ENCODE data around the gene FAM110D. TPM values are rescaled to one million over a fixed set of nuclear protein-coding genes. Genes with fewer than 3 reads are reported as not detected.

Gene FAM110D
- total and polyA plus RNA-seq, 7 donors, result 1.2 to 2.9 (median 1.4) TPM

DNA sequence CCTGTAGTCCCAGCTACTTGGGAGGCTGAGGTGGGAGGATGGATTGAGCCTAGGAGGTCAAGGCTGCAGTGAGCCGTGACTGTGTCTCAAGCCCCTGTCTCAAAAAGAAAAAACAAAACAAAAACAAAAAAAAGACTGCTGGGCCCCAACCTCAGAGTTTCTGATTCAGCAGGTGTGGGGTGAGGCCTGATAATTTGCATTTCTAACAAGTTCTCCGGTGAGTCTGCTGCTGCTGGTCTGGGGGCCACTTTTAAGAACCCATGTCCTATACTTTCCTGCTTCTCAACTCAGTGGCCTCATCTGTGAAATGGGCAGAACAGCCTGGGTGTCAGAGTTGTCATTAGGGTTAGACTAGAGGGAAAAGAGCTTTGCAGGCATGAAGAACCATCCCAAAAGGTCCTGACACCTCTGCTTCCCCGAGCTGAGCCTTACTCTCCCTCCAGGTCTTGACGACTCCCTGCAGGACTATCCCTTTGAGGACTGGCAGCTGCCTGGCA lies 21.2 kb downstream of the FAM110D start:
- no peak for ATAC-seq
- H3K9me3 ChIP-seq, result no peaks in the 10 kb centered on the region
- H3K27ac ChIP-seq, result no peak overlapping the region
- no peaks in the 10 kb centered on the region for H3K27me3 ChIP-seq (ENCODE audit: insufficient read depth in 3 of 3, low read length in 2 of 3)
- 65 to 77% (median 69%) methylated on average over 4 of the region's 4 CpGs for WGBS, 3 donors
- TF ChIP-seq, protein P1, sequence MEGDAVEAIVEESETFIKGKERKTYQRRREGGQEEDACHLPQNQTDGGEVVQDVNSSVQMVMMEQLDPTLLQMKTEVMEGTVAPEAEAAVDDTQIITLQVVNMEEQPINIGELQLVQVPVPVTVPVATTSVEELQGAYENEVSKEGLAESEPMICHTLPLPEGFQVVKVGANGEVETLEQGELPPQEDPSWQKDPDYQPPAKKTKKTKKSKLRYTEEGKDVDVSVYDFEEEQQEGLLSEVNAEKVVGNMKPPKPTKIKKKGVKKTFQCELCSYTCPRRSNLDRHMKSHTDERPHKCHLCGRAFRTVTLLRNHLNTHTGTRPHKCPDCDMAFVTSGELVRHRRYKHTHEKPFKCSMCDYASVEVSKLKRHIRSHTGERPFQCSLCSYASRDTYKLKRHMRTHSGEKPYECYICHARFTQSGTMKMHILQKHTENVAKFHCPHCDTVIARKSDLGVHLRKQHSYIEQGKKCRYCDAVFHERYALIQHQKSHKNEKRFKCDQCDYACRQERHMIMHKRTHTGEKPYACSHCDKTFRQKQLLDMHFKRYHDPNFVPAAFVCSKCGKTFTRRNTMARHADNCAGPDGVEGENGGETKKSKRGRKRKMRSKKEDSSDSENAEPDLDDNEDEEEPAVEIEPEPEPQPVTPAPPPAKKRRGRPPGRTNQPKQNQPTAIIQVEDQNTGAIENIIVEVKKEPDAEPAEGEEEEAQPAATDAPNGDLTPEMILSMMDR (IDR thresholded peaks at IDR 0.05), result no peak
- no peak overlapping the region for H3K4me3 ChIP-seq
- intact Hi-C loops (cut with DNase I), result loop anchor here in 1 of 2 donors (5.0 kb wide), 1 partner anchor 52 kb away; the partner anchor contains the start of gene CEP85
- DNase-seq, result no peak
- H3K36me3 ChIP-seq (ENCODE audit: insufficient read depth in 1 of 2, low read depth in 1 of 2), result peaks cover 0 to 15% of the 10 kb centered on the region in 2 donors
- H3K4me1 ChIP-seq, result peaks cover 11% of the 10 kb centered on the region

DNA sequence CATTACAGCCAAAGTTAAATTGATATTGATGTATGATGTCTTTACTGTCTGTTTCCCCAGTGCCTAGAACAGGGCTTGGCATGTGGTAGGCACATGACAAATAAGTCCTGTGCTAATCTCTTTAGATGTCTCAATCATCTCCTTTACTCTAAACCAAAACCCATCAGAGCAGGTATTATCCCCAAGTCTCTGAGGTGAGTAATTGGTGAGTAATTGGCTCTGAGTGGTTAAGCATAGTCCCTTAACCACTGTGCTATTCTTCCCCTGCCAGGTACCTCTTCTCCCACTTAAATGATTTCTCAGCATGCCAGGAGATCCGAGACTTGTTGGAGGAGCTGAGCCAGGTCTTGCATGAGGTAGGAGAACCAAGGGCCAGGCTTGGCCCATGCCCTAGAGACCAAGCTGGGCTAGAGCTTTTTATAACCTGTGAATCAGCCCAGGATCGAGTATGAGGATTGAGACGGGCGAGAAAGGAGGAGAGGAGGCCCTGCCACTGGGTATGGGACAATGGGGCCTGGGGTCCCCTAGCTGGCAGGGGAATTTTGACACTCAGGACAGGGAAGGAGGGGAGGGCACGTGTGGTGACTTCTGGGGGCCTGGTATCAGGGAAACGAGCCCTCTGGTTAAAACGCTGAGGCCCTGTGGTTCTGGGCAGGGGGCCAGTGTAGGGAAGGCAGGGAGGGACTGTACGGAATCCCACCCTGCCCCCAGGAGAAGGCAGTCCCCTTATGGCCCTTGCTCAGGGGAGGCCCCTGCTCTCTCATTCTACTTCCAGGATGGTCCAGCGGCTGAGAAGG lies 22.9 kb downstream of the FAM110D start:
- peaks cover 11% of the 10 kb centered on the region for H3K4me1 ChIP-seq
- peaks cover 0 to 32% of the 10 kb centered on the region in 2 donors for H3K36me3 ChIP-seq (ENCODE audit: insufficient read depth in 1 of 2, low read depth in 1 of 2)
- H3K9me3 ChIP-seq, result no peaks in the 10 kb centered on the region
- TF ChIP-seq, protein P1 (IDR thresholded peaks at IDR 0.05), result no peak
- intact Hi-C loops (cut with DNase I), result loop anchor here in 1 of 2 donors (5.0 kb wide), 1 partner anchor 51 kb away; the partner anchor contains the start of gene CEP85
- peak overlapping the region; percentile 99 for H3K27ac ChIP-seq
- WGBS, 3 donors, result 19 to 30% (median 26%) methylated on average over 9 of the region's 9 CpGs
- no peaks in the 10 kb centered on the region for H3K27me3 ChIP-seq (ENCODE audit: insufficient read depth in 3 of 3, low read length in 2 of 3)
- ATAC-seq, result peak; percentile 92 to 94 (median 93)
- peak; percentile 53 to 86 for DNase-seq
- peak overlapping the region; percentile 68 for H3K4me3 ChIP-seq

DNA sequence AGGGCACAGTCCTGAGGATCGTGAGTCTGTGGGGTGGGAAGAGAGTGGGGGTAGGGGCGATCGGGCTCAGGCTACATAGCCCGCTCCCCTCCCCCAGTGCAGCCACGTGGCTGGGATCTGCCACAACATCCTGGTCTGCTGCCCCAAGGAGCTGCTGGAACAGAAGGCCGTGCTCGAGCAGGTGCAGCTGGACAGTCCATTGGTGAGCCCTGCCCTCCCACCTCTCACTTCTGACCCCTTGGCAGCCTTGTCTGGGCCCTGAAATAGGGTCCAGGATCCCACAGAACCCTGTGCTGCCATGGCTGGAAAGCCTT lies 23.5 kb downstream of the FAM110D start:
- 21 to 30% (median 30%) methylated on average over 5 to 7 of the region's 7 CpGs for WGBS, 3 donors
- DNase-seq (peak; percentile 67 to 92), ATAC-seq (peak; percentile 75 to 92 (median 84))
- no peaks in the 10 kb centered on the region for H3K9me3 ChIP-seq
- H3K27ac ChIP-seq, result peak overlapping the region; percentile 99
- TF ChIP-seq, protein P1 (IDR thresholded peaks at IDR 0.05), result no peak
- intact Hi-C loops (cut with DNase I), result loop anchor here in 1 of 2 donors (5.0 kb wide), 1 partner anchor 50 kb away; the partner anchor contains the start of gene CEP85
- peaks cover 11% of the 10 kb centered on the region for H3K4me1 ChIP-seq
- H3K27me3 ChIP-seq (ENCODE audit: insufficient read depth in 3 of 3, low read length in 2 of 3), result no peaks in the 10 kb centered on the region
- H3K4me3 ChIP-seq, result peak overlapping the region; percentile 68
- peaks cover 0 to 38% of the 10 kb centered on the region in 2 donors for H3K36me3 ChIP-seq (ENCODE audit: insufficient read depth in 1 of 2, low read depth in 1 of 2)

- intact Hi-C loops (cut with DNase I), result loop anchor here in 1 of 2 donors (5.0 kb wide), 1 partner anchor 48 kb away; the partner anchor contains the start of gene CEP85
- Histone ChIP-seq H3K27ac (peak overlapping the region; percentile 42), H3K36me3 (ENCODE audit: insufficient read depth in 1 of 2, low read depth in 1 of 2) (peaks cover 0 to 55% of the 10 kb centered on the region in 2 donors), H3K4me1 (peaks cover 11% of the 10 kb centered on the region), H3K9me3 (no peaks in the 10 kb centered on the region), H3K4me3 (no peak overlapping the region), H3K27me3 (ENCODE audit: insufficient read depth in 3 of 3, low read length in 2 of 3) (no peaks in the 10 kb centered on the region)
- TF ChIP-seq, protein P1 (IDR thresholded peaks at IDR 0.05), result no peak
- no peak for ATAC-seq
- DNase-seq, result no peak
- WGBS, 3 donors, result 87 to 89% (median 88%) methylated on average over 7 of the region's 7 CpGs
Measured at GRCh38 chr1:26184086-26184485, 25.2 kb downstream of the FAM110D start.

All from psoas muscle (tissue), 8 donors.